K562 (cell line): ENCODE measurements around the gene GNAZ. TPM values are rescaled to one million over a fixed set of nuclear protein-coding genes. Genes with fewer than 3 reads are reported as not detected.

Experiments
- DIDO1 ChIP-seq: fragments of 450-650 bp; IDR thresholded peaks from 2 replicates; pipeline ENCODE4 v1.6.1; 2016; ENCODE audit warnings: low read depth, missing biosample characterization, missing genetic modification characterization
- ETV6 ChIP-seq, 3 experiments: fragments of 150-350 bp in 1 of 3; sonication (generic) in 1 of 3; formaldehyde crosslinking in 1 of 3; IDR thresholded peaks; 2 replicates each; pipeline versions ENCODE4 v1.6.1 to v1.8.0; 2014 to 2022; ENCODE audit warnings: borderline replicate concordance in 2 of 3, low read depth in 2 of 3, antibody characterized with exemption in 1 of 3, low read length in 1 of 3, mild to moderate bottlenecking in 1 of 3, missing genetic modification reagents in 1 of 3
- MCM3 ChIP-seq: fragments of 450-650 bp; IDR thresholded peaks from 2 replicates; pipeline ENCODE4 v1.6.1; 2016
- MCM7 ChIP-seq, 2 experiments: fragments of 450-650 bp; IDR thresholded peaks; 2 replicates each; pipeline ENCODE4 v1.6.1; 2016 to 2018
- MIER1 ChIP-seq: fragments of 450-650 bp; IDR thresholded peaks from 2 replicates; pipeline ENCODE4 v1.6.1; 2016; ENCODE audit warnings: antibody characterized with exemption, mild to moderate bottlenecking, low read depth
- OTX1 ChIP-seq: fragments of 450-650 bp; formaldehyde crosslinking; IDR thresholded peaks from 2 replicates; pipeline ENCODE4 v1.4.0; 2022; ENCODE audit warnings: mild to moderate bottlenecking
- PTRF ChIP-seq: fragments of 450-650 bp; IDR thresholded peaks from 2 replicates; pipeline ENCODE4 v1.6.1; 2016; ENCODE audit warnings: mild to moderate bottlenecking, missing genetic modification characterization, missing compliant biosample characterization
- SETDB1 ChIP-seq: IDR thresholded peaks from one replicate; pipeline ENCODE4 v1.6.1; 2012; ENCODE audit warnings: low read length, control low read depth, inconsistent platforms
- ZFX ChIP-seq: sonication (generic); formaldehyde crosslinking; IDR thresholded peaks from 2 replicates; pipeline ENCODE4 v1.8.0; 2022; ENCODE audit warnings: mild to moderate bottlenecking, missing genetic modification reagents, moderate library complexity
- ZNF277 ChIP-seq: fragments of 250-450 bp; sonication (Bioruptor Pico); IDR thresholded peaks from 2 replicates; pipeline ENCODE4 v1.8.0; 2022; ENCODE audit warnings: inconsistent platforms, mild to moderate bottlenecking, moderate library complexity, borderline replicate concordance
- polyA plus RNA-seq, 8 experiments: library from polyadenylated mRNA; depleted of rRNA in 4 of 8; stranded (reverse) in 5 of 8; unstranded in 3 of 8; fragments of >200 nt; fragmentation: Nextera tagmentation in 2 of 8; fragmentation: Illumina TruSeq in 1 of 8; extraction: Ambion mirVana in 2 of 8; extraction: Trizol in 1 of 8; gene quantifications; 2 replicates each; pipeline versions ENCODE4 v1.2.1 to v1.2.3, GENCODE V29; 2011 to 2014; ENCODE audit warnings: inconsistent platforms in 1 of 8, missing spikeins in 1 of 8
- total RNA-seq, 7 experiments: library from RNA; depleted of rRNA in 6 of 7; stranded (reverse); fragments of >200 nt in 6 of 7; fragmentation: Illumina TruSeq in 2 of 7; extraction: Trizol in 2 of 7; gene quantifications; 2 replicates each; pipeline versions ENCODE4 v1.2.1 to v1.2.3, GENCODE V29; 2011 to 2021; ENCODE audit warnings: low replicate concordance in 1 of 7
- TF ChIP-seq, protein P1 (sequence below): fragments of 450-650 bp; IDR thresholded peaks from 2 replicates; pipeline ENCODE4 v1.6.1; 2017; ENCODE audit warnings: antibody characterized with exemption, mild to moderate bottlenecking
- TF ChIP-seq, protein P2 (sequence below): sonication (generic); formaldehyde crosslinking; IDR thresholded peaks from 2 replicates; pipeline ENCODE4 v1.8.0; 2022; ENCODE audit warnings: mild to moderate bottlenecking, missing genetic modification reagents
- TF ChIP-seq, protein P3 (sequence below): sonication (generic); formaldehyde crosslinking; IDR thresholded peaks from 2 replicates; pipeline ENCODE4 v1.8.1; 2023; ENCODE audit warnings: mild to moderate bottlenecking, missing genetic modification reagents, moderate library complexity
- TF ChIP-seq, protein P4 (sequence below): fragments of 250-450 bp; sonication (Bioruptor Pico); IDR thresholded peaks from 2 replicates; pipeline ENCODE4 v1.9.0; 2021; ENCODE audit warnings: mild to moderate bottlenecking
- TF ChIP-seq, protein P5 (sequence below): fragments of 250-450 bp; sonication (Bioruptor Pico); IDR thresholded peaks from 2 replicates; pipeline ENCODE4 v1.8.0; 2021; ENCODE audit warnings: borderline replicate concordance, mild to moderate bottlenecking, moderate library complexity; ENCODE audit not compliant: poor library complexity, severe bottlenecking

The GNAZ gene
- total and polyA plus RNA-seq, 9 of the 15 experiments (the other 6 are each of a cell fraction or from before 2014, with no cell fraction given) = 0.04 to 0.22 (median 0.13) TPM; not detected in 3

DNA sequence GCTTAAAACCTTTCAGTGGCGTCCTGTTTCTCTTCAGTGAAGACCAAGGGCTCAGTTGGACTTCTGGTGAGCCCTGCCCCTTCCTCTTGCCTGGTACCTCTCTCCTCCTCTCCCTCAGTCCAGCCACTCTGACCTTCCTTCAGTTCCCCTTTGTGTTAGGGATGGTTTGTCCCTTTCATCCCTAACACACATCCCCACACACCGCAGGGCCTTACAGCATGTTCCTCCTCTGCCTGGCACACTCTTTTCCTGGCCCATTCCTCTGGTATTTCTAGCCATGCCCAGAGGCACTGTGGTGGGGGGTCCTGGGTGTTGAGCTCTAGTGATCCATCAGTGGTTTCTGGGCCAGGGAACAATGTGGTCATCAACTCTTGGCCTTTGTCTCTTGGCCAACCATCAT, 21.4 kb downstream of the GNAZ start (continued):
- TF ChIP-seq, protein P1, sequence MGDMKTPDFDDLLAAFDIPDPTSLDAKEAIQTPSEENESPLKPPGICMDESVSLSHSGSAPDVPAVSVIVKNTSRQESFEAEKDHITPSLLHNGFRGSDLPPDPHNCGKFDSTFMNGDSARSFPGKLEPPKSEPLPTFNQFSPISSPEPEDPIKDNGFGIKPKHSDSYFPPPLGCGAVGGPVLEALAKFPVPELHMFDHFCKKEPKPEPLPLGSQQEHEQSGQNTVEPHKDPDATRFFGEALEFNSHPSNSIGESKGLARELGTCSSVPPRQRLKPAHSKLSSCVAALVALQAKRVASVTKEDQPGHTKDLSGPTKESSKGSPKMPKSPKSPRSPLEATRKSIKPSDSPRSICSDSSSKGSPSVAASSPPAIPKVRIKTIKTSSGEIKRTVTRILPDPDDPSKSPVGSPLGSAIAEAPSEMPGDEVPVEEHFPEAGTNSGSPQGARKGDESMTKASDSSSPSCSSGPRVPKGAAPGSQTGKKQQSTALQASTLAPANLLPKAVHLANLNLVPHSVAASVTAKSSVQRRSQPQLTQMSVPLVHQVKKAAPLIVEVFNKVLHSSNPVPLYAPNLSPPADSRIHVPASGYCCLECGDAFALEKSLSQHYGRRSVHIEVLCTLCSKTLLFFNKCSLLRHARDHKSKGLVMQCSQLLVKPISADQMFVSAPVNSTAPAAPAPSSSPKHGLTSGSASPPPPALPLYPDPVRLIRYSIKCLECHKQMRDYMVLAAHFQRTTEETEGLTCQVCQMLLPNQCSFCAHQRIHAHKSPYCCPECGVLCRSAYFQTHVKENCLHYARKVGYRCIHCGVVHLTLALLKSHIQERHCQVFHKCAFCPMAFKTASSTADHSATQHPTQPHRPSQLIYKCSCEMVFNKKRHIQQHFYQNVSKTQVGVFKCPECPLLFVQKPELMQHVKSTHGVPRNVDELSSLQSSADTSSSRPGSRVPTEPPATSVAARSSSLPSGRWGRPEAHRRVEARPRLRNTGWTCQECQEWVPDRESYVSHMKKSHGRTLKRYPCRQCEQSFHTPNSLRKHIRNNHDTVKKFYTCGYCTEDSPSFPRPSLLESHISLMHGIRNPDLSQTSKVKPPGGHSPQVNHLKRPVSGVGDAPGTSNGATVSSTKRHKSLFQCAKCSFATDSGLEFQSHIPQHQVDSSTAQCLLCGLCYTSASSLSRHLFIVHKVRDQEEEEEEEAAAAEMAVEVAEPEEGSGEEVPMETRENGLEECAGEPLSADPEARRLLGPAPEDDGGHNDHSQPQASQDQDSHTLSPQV = no peak
- TF ChIP-seq MCM3 (peak; percentile 85; the same call in 1 of the 2 replicates), OTX1 (CRISPR knock-in tag) (no peak), MIER1 (no peak), ETV6 (IDR thresholded peaks at IDR 0.05; ENCODE audit: borderline replicate concordance in 1 of 2, low read depth in 2 of 2, low read length in 1 of 2) (0 out of 4 replicates have a peak, but pooled peaks of 1 of the 2 experiments have one; percentile 4), ETV6 (CRISPR knock-in tag; IDR thresholded peaks at IDR 0.05; ENCODE audit: borderline replicate concordance) (no peak), ZNF277 (no peak), ZFX (CRISPR knock-in tag) (no peak), SETDB1 (no peak), MCM7 (IDR thresholded peaks at IDR 0.05) (peak in 1 of 2 experiments; percentile 93; a peak in 2 of 4 replicates), DIDO1 (tag) (no peak), PTRF (tag) (no peak)
- TF ChIP-seq, protein P2, sequence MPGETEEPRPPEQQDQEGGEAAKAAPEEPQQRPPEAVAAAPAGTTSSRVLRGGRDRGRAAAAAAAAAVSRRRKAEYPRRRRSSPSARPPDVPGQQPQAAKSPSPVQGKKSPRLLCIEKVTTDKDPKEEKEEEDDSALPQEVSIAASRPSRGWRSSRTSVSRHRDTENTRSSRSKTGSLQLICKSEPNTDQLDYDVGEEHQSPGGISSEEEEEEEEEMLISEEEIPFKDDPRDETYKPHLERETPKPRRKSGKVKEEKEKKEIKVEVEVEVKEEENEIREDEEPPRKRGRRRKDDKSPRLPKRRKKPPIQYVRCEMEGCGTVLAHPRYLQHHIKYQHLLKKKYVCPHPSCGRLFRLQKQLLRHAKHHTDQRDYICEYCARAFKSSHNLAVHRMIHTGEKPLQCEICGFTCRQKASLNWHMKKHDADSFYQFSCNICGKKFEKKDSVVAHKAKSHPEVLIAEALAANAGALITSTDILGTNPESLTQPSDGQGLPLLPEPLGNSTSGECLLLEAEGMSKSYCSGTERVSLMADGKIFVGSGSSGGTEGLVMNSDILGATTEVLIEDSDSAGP (CRISPR knock-in tag) = no peak
- TF ChIP-seq, protein P3, sequence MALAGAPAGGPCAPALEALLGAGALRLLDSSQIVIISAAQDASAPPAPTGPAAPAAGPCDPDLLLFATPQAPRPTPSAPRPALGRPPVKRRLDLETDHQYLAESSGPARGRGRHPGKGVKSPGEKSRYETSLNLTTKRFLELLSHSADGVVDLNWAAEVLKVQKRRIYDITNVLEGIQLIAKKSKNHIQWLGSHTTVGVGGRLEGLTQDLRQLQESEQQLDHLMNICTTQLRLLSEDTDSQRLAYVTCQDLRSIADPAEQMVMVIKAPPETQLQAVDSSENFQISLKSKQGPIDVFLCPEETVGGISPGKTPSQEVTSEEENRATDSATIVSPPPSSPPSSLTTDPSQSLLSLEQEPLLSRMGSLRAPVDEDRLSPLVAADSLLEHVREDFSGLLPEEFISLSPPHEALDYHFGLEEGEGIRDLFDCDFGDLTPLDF (CRISPR knock-in tag) = 0 out of 2 replicates have a peak, but pooled peaks have one; percentile 29
- TF ChIP-seq, protein P4, sequence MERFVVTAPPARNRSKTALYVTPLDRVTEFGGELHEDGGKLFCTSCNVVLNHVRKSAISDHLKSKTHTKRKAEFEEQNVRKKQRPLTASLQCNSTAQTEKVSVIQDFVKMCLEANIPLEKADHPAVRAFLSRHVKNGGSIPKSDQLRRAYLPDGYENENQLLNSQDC (CRISPR knock-in tag) = peak; percentile 14; the same call in 1 of the 2 replicates
- TF ChIP-seq, protein P5, sequence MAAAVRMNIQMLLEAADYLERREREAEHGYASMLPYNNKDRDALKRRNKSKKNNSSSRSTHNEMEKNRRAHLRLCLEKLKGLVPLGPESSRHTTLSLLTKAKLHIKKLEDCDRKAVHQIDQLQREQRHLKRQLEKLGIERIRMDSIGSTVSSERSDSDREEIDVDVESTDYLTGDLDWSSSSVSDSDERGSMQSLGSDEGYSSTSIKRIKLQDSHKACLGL (CRISPR knock-in tag) = peak; percentile 30
